GM10248 (cell line): ENCODE data around the gene HOXA5.

Experiments used
- CTCF ChIA-PET: fragments of 300-600 bp; sonication (Branson Sonifier 250); formaldehyde crosslinking; extraction: SDS; loops from one replicate; lab custom pipeline; 2021; ENCODE audit warnings: antibody characterized with exemption; lab: Yijun Ruan, JAX
- POLR2A ChIA-PET: fragments of 350-650 bp; sonication (Branson Sonifier 250); formaldehyde crosslinking; extraction: SDS; loops from one replicate; lab custom pipeline; 2020; ENCODE audit warnings: antibody characterized with exemption; lab: Yijun Ruan, JAX
- DNase-seq: peaks from one replicate; pipeline ENCODE4 v3.0.0; 2012; ENCODE audit errors: extremely low spot score
- TF ChIP-seq, protein P1 (sequence below): IDR thresholded peaks from 2 replicates; pipeline ENCODE4 v1.5.1; 2012; ENCODE audit warnings: mild to moderate bottlenecking, low read depth; ENCODE audit errors: extremely low read depth, missing control alignments, control extremely low read depth

HOXA5 gene

DNA sequence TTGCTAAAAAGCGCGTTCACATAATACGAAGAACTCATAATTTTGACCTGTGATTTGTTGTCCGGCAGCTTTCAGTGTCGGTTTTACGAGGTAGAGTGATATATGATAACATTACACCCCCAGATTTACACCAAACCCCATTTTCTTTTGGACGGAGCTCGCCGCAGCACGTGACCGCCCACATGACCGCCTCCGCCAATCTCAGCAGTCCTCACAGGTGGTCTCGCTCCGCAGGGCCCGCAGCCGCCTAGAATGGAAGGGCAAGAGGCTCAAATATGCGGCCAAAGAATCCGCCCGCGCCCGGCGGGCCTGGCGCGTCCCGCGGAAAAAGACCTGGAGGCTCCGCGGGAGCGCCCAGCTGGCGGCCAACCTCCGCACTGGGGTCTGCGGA lies 13.0 kb upstream of the HOXA5 start, which contains the start of gene HOXA7:
Gene HOXA7 (minus strand): TSS at position 168 of the 391 bp plus-strand sequence. CDS start 130 bp downstream, at position 38.
- TF ChIP-seq, protein P1, sequence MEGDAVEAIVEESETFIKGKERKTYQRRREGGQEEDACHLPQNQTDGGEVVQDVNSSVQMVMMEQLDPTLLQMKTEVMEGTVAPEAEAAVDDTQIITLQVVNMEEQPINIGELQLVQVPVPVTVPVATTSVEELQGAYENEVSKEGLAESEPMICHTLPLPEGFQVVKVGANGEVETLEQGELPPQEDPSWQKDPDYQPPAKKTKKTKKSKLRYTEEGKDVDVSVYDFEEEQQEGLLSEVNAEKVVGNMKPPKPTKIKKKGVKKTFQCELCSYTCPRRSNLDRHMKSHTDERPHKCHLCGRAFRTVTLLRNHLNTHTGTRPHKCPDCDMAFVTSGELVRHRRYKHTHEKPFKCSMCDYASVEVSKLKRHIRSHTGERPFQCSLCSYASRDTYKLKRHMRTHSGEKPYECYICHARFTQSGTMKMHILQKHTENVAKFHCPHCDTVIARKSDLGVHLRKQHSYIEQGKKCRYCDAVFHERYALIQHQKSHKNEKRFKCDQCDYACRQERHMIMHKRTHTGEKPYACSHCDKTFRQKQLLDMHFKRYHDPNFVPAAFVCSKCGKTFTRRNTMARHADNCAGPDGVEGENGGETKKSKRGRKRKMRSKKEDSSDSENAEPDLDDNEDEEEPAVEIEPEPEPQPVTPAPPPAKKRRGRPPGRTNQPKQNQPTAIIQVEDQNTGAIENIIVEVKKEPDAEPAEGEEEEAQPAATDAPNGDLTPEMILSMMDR, result no peak
- no peak for DNase-seq
- ChIA-PET CTCF (interaction anchor here (1.0 to 1.3 kb wide), 2 partner anchors 300 to 787 kb away, joined by 3 to 5 read pairs; no protein-coding TSS in a partner anchor), POLR2A (no interaction called here)

DNA sequence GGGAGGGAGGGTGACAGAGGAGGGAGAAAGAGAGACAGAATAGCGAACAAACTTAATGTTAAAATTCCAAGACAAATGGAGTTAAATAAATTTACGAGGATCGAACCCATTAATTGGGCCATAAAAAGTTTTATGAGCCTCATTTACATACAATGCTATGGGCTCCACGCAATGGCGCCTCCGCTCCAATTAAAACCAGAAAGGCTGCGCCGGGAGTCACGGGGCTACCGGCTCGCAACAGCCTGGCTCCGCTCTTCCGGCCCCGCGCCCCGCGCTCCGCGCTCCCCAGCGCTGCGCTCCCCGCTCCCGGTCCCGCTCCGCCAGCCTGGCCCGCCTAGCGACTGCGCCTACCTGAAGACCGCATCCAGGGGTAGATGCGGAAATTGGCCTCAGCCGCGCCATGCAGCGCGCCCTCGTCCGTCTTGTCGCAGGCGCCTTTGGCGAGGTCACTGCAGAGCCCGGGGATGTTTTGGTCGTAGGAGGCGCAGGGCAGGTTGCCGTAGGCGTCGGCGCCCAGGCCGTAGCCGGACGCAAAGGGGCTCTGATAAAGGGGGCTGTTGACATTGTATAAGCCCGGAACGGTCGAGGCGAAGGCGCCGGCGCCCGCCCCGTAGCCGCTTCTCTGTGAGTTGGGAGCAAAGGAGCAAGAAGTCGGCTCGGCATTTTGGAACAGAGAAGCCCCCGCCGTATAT lies 12.5 kb upstream of the HOXA5 start:
- DNase-seq, result no peak
- TF ChIP-seq, protein P1, result no peak
- ChIA-PET POLR2A (no interaction called here), CTCF (no interaction called here)

DNA sequence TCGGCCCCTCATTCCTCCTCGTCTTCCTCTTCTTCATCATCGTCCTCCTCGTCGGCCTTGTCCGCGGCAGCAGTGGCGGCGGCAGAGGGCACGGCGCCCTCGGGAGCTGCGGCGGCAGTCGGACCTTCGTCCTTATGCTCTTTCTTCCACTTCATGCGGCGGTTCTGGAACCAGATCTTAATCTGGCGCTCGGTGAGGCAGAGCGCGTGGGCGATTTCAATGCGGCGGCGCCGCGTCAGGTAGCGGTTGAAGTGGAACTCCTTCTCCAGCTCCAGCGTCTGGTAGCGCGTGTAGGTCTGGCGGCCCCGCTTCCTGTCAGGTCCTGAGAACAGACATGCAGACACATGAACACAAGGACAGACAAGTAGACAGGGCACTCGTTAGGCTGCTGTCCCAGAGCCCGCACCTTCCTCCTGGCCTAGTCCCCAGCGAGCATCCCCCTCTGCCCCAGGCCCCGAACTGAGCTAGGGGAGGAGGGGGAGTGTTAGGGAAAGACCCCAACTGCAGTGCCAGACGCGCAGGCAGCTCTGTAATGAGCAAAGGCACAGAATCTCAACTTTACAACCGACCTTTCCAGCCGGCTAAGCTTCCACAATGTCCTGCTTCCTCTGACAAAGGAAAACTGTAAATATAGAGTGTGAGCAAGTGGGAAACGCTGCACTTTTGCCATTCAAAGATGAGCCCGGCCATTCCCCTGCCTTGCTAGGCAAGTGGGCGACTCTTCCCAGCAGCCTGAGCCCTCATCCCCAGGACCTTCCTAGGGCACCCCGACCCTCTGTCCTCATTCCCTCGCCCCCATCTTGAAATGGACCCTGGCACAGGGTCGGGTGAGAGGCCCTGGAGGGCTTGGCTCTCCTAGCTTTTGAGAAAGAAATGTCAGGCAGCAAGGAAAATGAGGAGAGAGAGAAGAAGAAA lies 11.7 kb upstream of the HOXA5 start:
- TF ChIP-seq, protein P1, result no peak
- ChIA-PET POLR2A (no interaction called here), CTCF (no interaction called here)
- DNase-seq, result no peak

DNA sequence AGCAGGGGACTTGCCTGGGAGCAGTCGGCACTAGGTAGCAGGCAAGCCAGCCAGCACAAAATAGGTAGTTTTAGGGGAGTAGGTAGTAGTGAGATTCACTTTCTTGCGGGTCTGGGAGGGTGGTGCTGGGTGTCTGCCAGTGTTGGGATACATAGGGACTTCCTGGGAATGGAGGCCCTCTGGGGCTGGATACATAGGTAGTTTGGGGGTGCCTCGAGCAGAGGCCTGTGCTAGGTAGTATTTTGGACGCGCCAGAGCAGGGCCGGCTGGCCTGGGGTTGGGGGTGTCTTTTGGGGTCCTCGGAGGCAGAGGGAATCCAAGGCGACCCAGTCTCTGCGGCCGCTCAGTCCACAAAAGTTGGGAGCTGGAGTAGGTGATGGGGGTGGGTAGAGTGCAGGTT lies 10.9 kb upstream of the HOXA5 start:
- CTCF ChIA-PET, result interaction anchor here (1.0 kb wide), 1 partner anchor 11 kb away, joined by 4 read pairs; the partner anchor contains the start of gene HOXA5
- POLR2A ChIA-PET, result no interaction called here
- no peak for DNase-seq
- TF ChIP-seq, protein P1, result no peak

DNA sequence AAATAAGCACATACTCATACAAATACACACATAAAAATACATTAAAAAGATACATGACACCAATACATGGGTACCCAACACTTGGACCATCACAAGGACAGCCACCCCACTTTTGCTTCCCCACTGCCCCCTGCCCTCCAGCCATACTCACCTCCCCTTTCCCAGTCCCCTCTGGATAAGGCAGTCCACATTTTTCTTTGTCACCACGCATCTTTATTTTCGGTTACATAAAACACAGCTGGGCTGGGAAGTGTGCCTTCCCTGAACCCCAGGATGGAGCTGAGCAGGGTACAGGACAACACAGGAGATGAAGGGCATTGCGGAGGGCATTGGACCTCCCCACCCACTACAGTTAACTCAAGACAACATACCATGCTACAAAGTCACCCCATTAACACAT lies 10.0 kb upstream of the HOXA5 start:
- TF ChIP-seq, protein P1, result no peak
- CTCF ChIA-PET, result interaction anchor here (1.0 to 5.8 kb wide), 2 partner anchors 8 to 11 kb away, joined by 4 to 59 read pairs; partner anchors contain the start of gene HOXA5
- DNase-seq, result no peak
- POLR2A ChIA-PET, result no interaction called here

DNA sequence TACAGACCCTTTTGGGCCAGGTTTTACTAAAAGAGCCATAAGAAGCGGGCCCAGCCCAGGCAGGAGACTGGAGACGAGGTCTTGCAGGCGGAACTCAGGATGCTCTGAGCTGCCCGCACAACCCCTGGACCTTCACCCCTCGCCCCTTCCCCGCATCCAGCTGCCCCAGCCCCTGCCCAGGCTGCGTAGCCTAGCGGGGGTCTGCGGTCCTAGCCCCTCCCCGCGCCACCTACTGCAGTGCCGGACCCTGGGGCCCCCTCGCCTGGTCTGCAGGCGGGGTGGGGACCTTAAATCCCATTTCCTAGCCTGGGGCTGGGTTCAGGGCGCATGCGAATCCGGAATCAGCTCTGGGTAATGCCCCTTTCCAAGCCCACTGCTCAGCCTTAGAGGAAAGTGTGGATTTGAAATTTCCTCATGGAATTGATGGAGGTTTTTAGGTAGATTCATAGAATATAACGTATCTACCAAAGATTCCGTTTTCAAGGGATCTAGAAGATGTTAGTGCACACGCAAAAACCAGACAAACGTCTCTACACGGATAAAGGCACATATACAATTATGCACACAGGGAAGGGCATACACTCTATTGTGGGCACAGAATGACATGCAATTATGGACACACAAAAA lies 9.4 kb upstream of the HOXA5 start:
- ChIA-PET CTCF (interaction anchor here (0.8 to 5.8 kb wide), 3 partner anchors 9 to 495 kb away, joined by 3 to 59 read pairs (median 3); no protein-coding TSS in a partner anchor), POLR2A (no interaction called here)
- DNase-seq, result no peak
- TF ChIP-seq, protein P1, result no peak
